Measurements from ENCODE around the gene IQCN.
"Not testable (repeated sequence)": the region's sequence is repeated elsewhere in the genome, so short reads cannot be mapped to it uniquely, and the experiment has no call there.

The IQCN gene

DNA sequence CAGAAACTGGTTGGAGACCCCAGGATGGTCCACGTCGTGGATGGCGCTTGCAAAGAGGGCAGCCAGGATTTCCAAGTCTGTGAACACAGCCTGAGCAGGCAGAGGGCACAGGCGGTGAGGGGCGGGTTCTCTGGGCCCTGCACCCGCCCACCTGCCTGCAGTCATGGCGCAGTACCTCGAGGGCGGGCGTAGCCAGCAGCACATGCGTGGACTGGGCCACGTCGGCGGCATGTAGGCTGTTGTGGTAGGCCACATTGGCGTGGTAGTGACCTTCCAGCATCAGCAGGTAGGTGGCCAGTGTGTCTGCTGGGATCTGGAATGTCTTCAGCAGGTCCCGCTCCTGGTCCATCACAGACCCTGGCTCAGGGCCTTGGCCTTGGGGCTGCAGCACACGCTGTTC lies 56.1 kb downstream of the IQCN start:
- no peak for TF ChIP-seq Cebpa-rat (IDR thresholded peaks at IDR 0.05)
- no peak overlapping the region for H3K9ac ChIP-seq
- H3K27ac ChIP-seq = no peak overlapping the region
- H3K4me3 ChIP-seq = no peak overlapping the region
- H4K20me1 ChIP-seq = no peaks in the 10 kb centered on the region
- H3K36me3 ChIP-seq = peaks cover 14% of the 10 kb centered on the region; the same call in 1 of the 2 replicates
- no peaks in the 10 kb centered on the region for H3K9me3 ChIP-seq
- peaks cover 6% of the 10 kb centered on the region; the same call in 1 of the 2 replicates for H3K4me1 ChIP-seq
- no peaks in the 10 kb centered on the region; the same call in 1 of the 2 replicates for H3K27me3 ChIP-seq
- no peak overlapping the region for H3K4me2 ChIP-seq

DNA sequence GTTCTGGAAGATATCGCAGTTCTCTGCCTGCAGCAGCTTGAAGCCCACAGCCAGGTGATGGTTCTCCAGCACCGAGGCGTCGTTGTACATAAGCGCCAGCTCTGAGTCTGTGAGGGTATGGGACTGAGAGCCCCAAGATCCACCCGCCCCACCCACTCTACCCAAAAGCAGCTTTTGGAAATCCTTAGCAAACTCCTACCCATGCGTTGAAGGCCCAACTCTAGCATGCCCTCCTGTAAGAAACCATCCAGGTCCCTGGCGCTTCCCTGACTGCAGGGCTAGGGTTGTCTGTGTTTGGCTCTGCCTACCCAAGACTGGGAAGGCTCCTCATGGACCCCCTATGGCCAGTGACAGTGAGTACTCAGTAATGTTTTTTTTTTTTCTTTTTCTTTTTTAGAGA lies 57.5 kb downstream of the IQCN start:
- TF ChIP-seq Cebpa-rat (IDR thresholded peaks at IDR 0.05) = no peak
- Histone ChIP-seq H4K20me1 (no peaks in the 10 kb centered on the region), H3K9ac (no peak overlapping the region), H3K4me3 (no peak overlapping the region), H3K27me3 (no peaks in the 10 kb centered on the region), H3K9me3 (no peaks in the 10 kb centered on the region), H3K36me3 (peaks cover 18% of the 10 kb centered on the region; the same call in 1 of the 2 replicates), H3K4me2 (no peak overlapping the region), H3K4me1 (peaks cover 6% of the 10 kb centered on the region; the same call in 1 of the 2 replicates), H3K27ac (no peak overlapping the region)

DNA sequence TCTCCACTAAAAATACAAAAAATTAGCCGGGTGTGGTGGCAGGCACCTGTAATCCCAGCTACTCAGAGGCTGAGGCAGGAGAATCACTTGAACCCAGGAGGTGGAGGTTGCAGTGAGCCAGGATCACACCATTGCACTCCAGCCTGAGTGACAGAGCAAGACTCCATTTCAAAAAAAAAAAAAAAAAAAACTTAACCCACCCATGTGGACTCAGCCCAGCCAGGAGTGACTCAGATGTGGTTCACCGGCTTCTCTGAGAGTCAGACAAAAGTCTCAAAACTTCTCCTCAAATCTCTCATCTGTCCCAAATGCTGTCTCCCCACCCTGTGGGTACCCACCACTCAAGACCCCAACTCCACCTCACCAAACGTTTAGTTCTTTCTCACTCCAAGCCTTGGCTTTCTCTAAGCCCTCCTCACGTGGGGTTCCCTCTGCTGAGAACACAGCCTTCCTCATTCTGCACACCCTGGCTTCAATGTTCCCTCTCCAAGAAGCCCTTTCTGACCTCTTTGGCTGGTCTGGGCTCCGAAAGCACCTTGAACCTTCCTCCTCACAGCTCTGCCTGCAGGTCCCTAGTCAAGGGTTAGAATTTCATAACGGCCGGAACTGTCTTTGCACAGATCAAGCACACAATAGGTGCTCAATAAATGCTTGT lies 59.3 kb downstream of the IQCN start:
- no peak overlapping the region for H3K4me3 ChIP-seq
- peaks cover 6% of the 10 kb centered on the region; the same call in 1 of the 2 replicates for H3K4me1 ChIP-seq
- H3K4me2 ChIP-seq = no peak overlapping the region
- no peaks in the 10 kb centered on the region for H4K20me1 ChIP-seq
- peaks cover 21% of the 10 kb centered on the region; the same call in 1 of the 2 replicates for H3K36me3 ChIP-seq
- H3K9me3 ChIP-seq = no peaks in the 10 kb centered on the region
- H3K9ac ChIP-seq = no peak overlapping the region
- no peaks in the 10 kb centered on the region for H3K27me3 ChIP-seq
- no peak for TF ChIP-seq Cebpa-rat (IDR thresholded peaks at IDR 0.05)
- H3K27ac ChIP-seq = no peak overlapping the region

DNA sequence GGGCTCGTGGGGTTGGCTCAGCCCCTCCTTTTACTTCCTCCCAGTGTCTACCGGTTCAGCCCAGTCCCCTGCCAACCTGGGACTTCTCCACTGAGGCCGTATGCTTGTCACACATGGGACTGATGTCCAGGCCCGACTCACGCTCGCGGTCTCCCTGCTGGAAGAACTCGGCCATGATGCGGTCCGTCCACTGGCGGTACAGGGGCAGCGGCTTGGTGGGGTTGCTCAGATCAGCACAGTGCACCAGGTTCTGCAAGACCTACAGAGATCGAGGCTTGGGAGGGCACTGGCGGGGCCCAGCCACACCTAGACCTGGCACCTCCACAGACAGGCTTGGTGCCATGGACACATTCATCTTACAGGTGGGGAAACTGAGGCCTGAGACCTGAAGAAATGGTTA lies 62.6 kb downstream of the IQCN start:
- no peak overlapping the region for H3K27ac ChIP-seq
- TF ChIP-seq Cebpa-rat (IDR thresholded peaks at IDR 0.05) = no peak

DNA sequence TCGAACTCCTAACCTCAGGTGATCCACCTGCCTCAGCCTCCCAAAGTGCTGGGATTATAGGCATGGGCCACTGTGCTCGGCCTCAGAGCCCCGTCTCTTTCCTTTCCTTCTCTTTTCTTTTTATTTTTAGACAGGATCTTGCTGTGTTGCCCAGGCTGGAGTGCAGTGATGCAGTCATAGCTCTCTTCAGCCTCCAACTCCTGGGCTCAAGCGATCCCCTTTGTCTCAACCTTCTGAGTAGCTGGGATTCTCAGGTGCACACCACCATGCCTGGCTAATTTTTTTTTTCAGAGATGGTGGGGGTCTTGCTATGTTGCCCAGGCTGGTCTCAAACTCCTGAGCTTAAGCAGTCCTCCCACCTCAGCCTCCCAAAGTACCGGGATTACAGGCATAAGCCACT lies 64.3 kb downstream of the IQCN start:
- H3K36me3 ChIP-seq, H3K9me3 ChIP-seq, H3K4me2 ChIP-seq, H3K27ac ChIP-seq, H3K9ac ChIP-seq, H4K20me1 ChIP-seq, H3K4me3 ChIP-seq, H3K27me3 ChIP-seq: not testable (repeated sequence)
- H3K4me1 ChIP-seq = peaks cover 33% of the 10 kb centered on the region

More for the DNA sequence above, 62.6 kb downstream of the IQCN start:
- Histone ChIP-seq H3K4me2 (no peak overlapping the region), H3K4me3 (no peak overlapping the region), H3K4me1 (peaks cover 20% of the 10 kb centered on the region), H3K36me3 (peaks cover 7% of the 10 kb centered on the region; the same call in 1 of the 2 replicates), H3K9ac (no peak overlapping the region), H3K27me3 (no peaks in the 10 kb centered on the region), H4K20me1 (no peaks in the 10 kb centered on the region), H3K9me3 (no peaks in the 10 kb centered on the region)

DNA sequence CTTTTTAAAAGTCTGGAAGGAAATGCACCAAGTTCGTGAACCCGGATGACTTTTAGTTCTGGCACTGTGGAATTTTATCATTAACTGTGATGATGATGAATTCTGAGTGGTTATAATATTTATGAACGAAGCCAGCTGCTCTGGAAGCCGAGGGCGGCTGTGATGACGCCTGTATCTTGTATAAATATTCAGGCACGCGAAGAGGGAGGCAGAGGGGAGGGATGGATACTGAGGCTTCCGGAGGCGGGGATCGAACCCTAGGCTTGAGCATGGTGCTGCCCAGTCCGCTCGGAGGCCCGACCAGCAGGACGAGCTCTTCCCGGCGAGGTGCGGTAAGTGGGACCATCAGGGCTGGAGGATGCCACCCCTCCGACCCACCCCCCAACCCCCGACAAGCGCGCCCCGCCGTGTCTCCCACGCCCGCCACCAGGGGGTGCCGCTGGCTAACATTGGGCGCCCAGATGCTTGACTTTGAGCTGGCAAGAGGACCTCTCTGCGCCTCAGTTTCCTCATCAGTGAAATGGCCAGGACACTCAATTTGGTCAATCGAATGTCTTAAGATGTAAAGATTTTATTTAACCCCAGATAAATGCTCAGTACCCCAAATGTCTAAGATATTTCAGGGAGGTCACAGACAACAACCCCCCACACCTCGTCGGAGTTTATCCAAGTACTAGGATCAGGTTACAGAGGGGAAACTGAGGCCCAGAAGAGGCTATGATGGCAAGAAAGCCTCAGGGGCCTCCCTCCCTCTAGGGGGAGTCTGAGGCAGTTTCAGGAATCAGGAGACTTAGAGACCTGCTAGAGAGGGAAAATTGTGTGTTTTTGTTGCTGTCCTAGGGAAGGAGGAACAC lies 65.9 kb downstream of the IQCN start:
- TF ChIP-seq Cebpa-rat (IDR thresholded peaks at IDR 0.05) = no peak
- Histone ChIP-seq H4K20me1 (no peaks in the 10 kb centered on the region), H3K27me3 (no peaks in the 10 kb centered on the region), H3K4me2 (no peak overlapping the region), H3K4me1 (peaks cover 29% of the 10 kb centered on the region), H3K27ac (no peak overlapping the region), H3K9ac (no peak overlapping the region), H3K9me3 (no peaks in the 10 kb centered on the region), H3K36me3 (peaks cover 7% of the 10 kb centered on the region; the same call in 1 of the 2 replicates), H3K4me3 (no peak overlapping the region)

Data from BLaER1 (cell line).